ENCODE results near the gene FETUB.

DNA sequence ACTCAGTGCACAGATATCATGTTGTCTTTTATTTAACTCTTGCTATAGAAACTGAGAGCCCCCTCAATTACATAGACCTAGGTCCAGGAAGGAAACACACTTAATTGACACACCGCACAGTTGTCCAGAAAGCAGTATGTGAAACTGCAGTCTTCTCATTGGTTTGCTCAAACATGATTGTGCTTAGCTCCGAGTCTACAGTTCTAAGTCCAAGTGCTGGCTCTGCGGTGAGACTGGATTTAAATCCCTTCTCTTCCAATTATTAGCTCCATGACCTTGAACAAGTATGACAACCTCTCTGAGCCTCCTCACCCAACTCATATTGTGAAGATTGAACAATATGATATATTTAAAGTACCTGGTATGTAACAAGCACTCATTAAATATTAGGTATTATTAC lies 46.3 kb upstream of the FETUB start:
- TF ChIP-seq, protein P1, sequence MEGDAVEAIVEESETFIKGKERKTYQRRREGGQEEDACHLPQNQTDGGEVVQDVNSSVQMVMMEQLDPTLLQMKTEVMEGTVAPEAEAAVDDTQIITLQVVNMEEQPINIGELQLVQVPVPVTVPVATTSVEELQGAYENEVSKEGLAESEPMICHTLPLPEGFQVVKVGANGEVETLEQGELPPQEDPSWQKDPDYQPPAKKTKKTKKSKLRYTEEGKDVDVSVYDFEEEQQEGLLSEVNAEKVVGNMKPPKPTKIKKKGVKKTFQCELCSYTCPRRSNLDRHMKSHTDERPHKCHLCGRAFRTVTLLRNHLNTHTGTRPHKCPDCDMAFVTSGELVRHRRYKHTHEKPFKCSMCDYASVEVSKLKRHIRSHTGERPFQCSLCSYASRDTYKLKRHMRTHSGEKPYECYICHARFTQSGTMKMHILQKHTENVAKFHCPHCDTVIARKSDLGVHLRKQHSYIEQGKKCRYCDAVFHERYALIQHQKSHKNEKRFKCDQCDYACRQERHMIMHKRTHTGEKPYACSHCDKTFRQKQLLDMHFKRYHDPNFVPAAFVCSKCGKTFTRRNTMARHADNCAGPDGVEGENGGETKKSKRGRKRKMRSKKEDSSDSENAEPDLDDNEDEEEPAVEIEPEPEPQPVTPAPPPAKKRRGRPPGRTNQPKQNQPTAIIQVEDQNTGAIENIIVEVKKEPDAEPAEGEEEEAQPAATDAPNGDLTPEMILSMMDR (IDR thresholded peaks at IDR 0.05), result no peak
- TF ChIP-seq EZH2 (IDR thresholded peaks at IDR 0.05), result no peak

Measured in neural progenitor cell (in vitro differentiated cells).